Naive B cell (primary cell): ENCODE data around the gene PRDM8. TPM values are rescaled to one million over a fixed set of nuclear protein-coding genes. Genes with fewer than 3 reads are reported as not detected.

ENCODE experiments used
- ATAC-seq, 2 donors: fragments of 150-1000 bp; cut with Tn5 transposase; 2 replicates each; pipeline ENCODE4 v1.10.0; 2021; ENCODE audit warnings: low read depth in 2 of 2, mild to moderate bottlenecking in 2 of 2, moderate library complexity in 2 of 2
- DNase-seq: peaks from one replicate; pipeline ENCODE4 v3.0.0; 2022
- H3K27ac Mint-ChIP-seq, 6 donors: one replicate each; pipeline ENCODE4 v1.8.0; 2020 to 2022; ENCODE audit warnings: mild to moderate bottlenecking in 6 of 6, mixed read lengths in 6 of 6, moderate library complexity in 5 of 6, inconsistent platforms in 2 of 6
- H3K27me3 Mint-ChIP-seq, 3 donors: one replicate each; pipeline ENCODE4 v1.8.0; 2021 to 2022; ENCODE audit warnings: mixed read lengths in 3 of 3, mild to moderate bottlenecking in 1 of 3
- H3K36me3 Mint-ChIP-seq, 2 donors: one replicate each; pipeline ENCODE4 v1.8.0; 2020 to 2022; ENCODE audit warnings: mixed read lengths in 2 of 2, inconsistent platforms in 1 of 2, mild to moderate bottlenecking in 1 of 2
- H3K4me1 Mint-ChIP-seq, 3 donors: one replicate each; pipeline ENCODE4 v1.8.0; 2020 to 2022; ENCODE audit warnings: mixed read lengths in 3 of 3, inconsistent platforms in 1 of 3, mild to moderate bottlenecking in 1 of 3, moderate library complexity in 1 of 3
- H3K4me3 Mint-ChIP-seq, 8 donors: one replicate each; pipeline ENCODE4 v1.8.0; 2020 to 2022; ENCODE audit warnings: mild to moderate bottlenecking in 8 of 8, mixed read lengths in 8 of 8, moderate library complexity in 8 of 8, inconsistent platforms in 2 of 8
- H3K9me3 Mint-ChIP-seq, 7 donors: one replicate each; pipeline ENCODE4 v1.8.0; 2020 to 2022; ENCODE audit warnings: mixed read lengths in 7 of 7, mild to moderate bottlenecking in 5 of 7, inconsistent platforms in 2 of 7, moderate library complexity in 1 of 7
- polyA plus RNA-seq, 6 donors: library from polyadenylated mRNA; unstranded; fragments of 300-500 nt; fragmentation: Illumina TruSeq; gene quantifications; one replicate each; pipeline ENCODE4 v1.2.3, GENCODE V29; 2021; ENCODE audit warnings: low read depth in 6 of 6

PRDM8 gene
- polyA plus RNA-seq, 6 donors from 2014 or later: 0.19 to 3.9 (median 2.1) TPM

DNA sequence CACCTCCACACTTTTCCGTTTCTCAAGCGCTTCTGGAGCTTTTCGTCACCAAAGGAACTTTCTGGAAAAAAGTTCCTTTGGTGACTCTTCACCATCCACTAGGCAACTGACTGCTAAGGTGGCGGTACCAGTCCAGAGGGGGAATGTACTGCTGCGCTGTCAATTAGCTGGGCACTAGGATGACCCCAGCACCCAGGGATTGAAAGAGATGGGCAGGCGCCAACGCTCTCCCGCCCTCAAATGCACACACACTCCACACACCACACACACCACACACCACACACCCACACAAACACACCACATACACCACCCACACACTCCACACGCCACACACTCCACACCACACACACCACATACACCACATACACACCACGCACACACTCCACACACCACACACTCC is 10.4 kb downstream of the PRDM8 start:
- H3K4me1 Mint-ChIP-seq: peaks cover 7 to 13% (median 10%) of the 10 kb centered on the region in 3 donors
- H3K36me3 Mint-ChIP-seq: peaks cover 0 to 8% of the 10 kb centered on the region in 2 donors
- no peaks in the 10 kb centered on the region for H3K9me3 Mint-ChIP-seq
- DNase-seq: no peak
- ATAC-seq: no peak
- peaks cover 14 to 31% (median 23%) of the 10 kb centered on the region in 3 donors for H3K27me3 Mint-ChIP-seq
- peak overlapping the region in 1 of 8 donors; percentile 72 for H3K4me3 Mint-ChIP-seq
- no peak overlapping the region for H3K27ac Mint-ChIP-seq

DNA sequence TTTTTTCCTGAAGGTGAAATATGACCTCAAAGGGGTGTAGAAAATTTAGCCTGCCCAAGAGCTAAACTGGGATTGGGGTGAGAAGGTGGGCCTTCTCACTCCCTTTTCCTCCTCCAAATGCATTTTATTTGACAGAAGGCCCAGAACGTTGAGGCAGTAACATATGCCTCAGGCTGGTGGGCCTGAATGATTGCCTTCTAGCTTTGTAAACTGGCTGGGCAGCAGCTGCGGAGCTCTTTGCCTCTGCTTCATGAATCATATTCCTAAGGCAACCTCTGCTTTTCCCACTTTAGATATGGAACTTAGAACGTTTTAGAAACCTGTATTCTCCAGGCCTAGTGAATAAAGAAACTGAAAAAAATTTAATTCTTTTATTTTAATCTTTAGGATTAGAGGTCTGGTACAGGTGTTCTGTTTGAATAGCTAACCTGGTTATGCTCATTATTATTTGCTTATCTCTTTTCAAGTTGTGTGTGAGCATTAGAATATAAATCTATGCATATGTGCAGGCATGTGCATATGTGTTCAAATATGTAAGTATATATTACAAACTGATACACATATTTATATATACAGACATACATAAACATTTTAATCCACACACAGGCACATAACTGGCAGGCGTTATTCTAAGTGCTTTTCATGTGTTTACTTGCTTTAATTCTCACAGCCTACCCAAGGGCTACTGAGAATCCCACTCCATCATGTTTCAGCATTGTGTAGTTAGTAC is 11.5 kb downstream of the PRDM8 start:
- Mint-ChIP-seq H3K4me3 (peak overlapping the region in 1 of 8 donors; percentile 72), H3K27me3 (peaks cover 19 to 31% (median 23%) of the 10 kb centered on the region in 3 donors), H3K27ac (no peak overlapping the region), H3K9me3 (no peaks in the 10 kb centered on the region), H3K36me3 (peaks cover 0 to 8% of the 10 kb centered on the region in 2 donors), H3K4me1 (peaks cover 1 to 7% (median 5%) of the 10 kb centered on the region in 3 donors)
- no peak for ATAC-seq
- DNase-seq: no peak

DNA sequence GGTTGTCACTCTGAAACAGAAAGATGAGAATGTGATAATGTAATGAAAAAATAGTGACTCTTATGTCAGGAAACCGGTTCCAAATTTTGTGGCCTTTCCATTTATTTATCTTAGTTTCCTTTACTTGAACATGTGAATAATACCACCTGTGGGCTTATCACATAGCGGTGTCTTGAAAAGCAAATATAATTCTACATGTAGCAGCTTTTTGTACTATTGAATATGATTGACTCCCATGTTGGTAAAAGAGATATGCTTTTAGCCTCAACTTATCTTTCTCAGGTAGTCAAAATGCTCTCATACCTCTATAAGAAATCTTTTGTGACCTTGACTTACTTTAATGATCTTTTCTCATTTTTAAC is 12.0 kb downstream of the PRDM8 start:
- no peak for DNase-seq
- Mint-ChIP-seq H3K27me3 (peaks cover 19 to 31% (median 23%) of the 10 kb centered on the region in 3 donors), H3K4me1 (peaks cover 1 to 7% (median 5%) of the 10 kb centered on the region in 3 donors)

DNA sequence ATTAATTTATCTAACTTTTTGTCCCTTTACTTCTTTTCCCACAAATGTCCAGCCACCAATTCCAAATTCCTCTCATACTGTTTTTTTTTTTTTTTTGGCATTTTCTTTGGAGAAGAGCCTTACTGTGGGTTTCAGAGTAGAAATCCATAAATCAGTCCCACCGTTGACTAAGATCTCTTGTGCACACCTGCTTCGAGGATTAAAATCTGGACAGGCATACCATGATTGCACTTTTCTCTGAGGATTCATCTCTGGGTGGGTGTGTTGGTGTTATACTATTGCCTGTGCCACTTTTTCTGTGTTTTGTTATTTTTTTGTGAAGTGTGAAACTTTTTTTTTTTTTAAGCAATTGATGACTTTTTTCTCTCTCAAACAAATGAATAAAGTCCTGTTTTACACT is 13.2 kb downstream of the PRDM8 start:
- DNase-seq: no peak
- Mint-ChIP-seq H3K9me3 (no peaks in the 10 kb centered on the region), H3K36me3 (peaks cover 0 to 8% of the 10 kb centered on the region in 2 donors), H3K4me1 (peaks cover 1 to 7% (median 5%) of the 10 kb centered on the region in 3 donors), H3K27me3 (peaks cover 19 to 31% (median 23%) of the 10 kb centered on the region in 3 donors), H3K4me3 (no peak overlapping the region), H3K27ac (no peak overlapping the region)
- ATAC-seq: no peak

More for the DNA sequence above, 12.0 kb downstream of the PRDM8 start:
- H3K9me3 Mint-ChIP-seq: no peaks in the 10 kb centered on the region
- peaks cover 0 to 8% of the 10 kb centered on the region in 2 donors for H3K36me3 Mint-ChIP-seq
- H3K4me3 Mint-ChIP-seq: no peak overlapping the region
- H3K27ac Mint-ChIP-seq: no peak overlapping the region
- ATAC-seq: no peak

DNA sequence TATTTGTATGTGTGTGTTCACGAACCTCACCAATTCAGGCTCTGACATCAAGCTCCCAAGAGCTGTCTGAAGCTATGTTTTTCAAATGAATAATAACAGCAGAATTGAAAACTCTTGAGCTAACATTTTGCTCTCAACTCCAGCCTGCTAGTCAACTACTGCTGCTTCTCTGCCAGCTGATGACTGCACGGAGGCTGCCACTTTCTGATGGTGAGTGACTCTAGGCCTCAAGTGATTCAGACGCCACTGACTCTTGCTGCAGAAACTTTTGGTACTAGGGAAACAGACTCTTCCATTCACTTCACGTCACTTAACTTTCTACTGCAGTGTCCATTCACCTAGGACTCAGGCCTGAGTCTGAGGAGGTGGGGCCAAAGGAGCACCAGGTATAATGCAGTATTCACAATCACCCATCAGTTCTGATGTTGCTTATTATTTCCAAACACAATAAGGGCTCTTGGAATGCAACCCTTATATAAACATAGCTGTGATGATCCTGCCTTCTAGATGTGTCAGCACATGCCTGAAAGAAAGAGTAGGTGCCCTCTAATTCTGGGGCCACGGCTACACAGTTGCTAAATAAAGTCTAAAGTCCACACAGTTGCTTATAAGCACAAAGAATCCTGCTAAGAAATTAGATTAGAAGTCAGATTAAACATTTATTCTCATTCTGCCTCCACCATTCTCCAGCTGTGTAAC is 16.0 kb downstream of the PRDM8 start:
- no peak overlapping the region for H3K27ac Mint-ChIP-seq

DNA sequence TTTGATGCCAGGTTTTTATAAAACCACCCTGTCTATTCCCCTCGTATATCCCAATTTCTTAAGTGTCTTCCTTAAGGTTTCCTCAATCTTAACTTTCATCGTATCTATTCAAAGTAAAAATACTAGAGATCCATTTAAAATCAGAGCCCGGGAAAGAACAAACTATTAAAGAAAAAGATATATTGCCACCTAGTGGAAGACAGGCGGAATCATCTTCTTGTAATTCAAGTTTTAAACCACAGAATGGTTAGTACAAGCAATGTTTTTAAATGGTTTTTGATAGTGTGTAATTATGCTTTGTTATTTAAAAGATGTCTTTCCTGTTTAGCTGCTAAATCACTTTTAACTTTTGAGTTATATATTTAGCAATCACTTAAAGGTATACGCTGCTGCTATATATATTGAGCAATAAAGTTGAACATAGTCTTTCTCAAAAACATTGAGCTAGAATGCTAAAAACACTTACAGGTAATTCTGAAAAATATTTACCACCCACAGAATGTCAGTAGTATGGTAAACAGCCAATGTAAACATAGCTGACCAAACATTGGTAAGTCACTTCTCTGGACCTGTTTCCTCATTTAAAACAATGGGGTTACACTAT is 18.2 kb downstream of the PRDM8 start:
- ATAC-seq (peak in 1 of 2 donors; percentile 34), DNase-seq (peak; percentile 37)
- H3K9me3 Mint-ChIP-seq: no peaks in the 10 kb centered on the region
- no peaks in the 10 kb centered on the region for H3K36me3 Mint-ChIP-seq
- peak overlapping the region in 1 of 6 donors; percentile 55 for H3K27ac Mint-ChIP-seq
- H3K4me1 Mint-ChIP-seq: no peaks in the 10 kb centered on the region
- H3K4me3 Mint-ChIP-seq: no peak overlapping the region
- peaks cover 12 to 23% (median 18%) of the 10 kb centered on the region in 3 donors for H3K27me3 Mint-ChIP-seq

More for the DNA sequence above, 16.0 kb downstream of the PRDM8 start:
- DNase-seq: no peak
- Mint-ChIP-seq H3K36me3 (peaks cover 0 to 3% of the 10 kb centered on the region in 2 donors), H3K4me3 (no peak overlapping the region), H3K9me3 (no peaks in the 10 kb centered on the region), H3K4me1 (peaks cover 0 to 2% (median 1%) of the 10 kb centered on the region in 3 donors), H3K27me3 (peaks cover 12 to 15% (median 12%) of the 10 kb centered on the region in 3 donors)
- no peak for ATAC-seq

DNA sequence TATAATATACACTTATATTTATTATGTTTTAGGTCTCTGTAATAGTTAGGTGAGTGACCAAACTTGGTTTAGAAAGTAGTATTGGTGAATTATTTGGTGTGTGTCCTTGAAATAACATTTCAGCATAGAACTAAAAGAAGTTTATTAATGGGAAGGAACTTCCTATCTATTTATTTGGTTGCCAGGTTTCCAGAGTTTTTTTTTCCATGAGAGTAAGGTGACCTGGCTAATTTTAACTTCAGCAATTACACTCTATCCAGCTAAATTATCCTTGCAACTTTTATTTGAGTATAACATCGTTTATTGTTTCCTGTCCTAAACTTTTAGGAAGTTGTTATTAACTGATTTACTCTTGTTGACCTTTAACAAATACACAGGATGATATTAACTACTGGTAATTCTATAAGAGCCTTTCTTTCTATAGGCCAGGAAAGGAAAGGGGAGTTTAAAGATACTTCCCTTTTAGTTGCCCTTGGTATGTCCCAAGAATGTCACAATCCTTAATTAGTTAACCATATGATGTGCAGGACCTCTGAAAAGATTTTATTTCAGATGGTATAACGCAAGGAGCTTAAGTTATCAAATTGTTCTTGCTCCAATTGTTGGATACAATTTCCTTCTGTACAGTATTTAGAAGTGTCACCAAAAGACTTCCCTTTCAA is 18.9 kb downstream of the PRDM8 start:
- ATAC-seq (no peak), DNase-seq (no peak)
- H3K4me1 Mint-ChIP-seq: no peaks in the 10 kb centered on the region
- no peak overlapping the region for H3K4me3 Mint-ChIP-seq
- H3K27me3 Mint-ChIP-seq: peaks cover 7 to 21% (median 16%) of the 10 kb centered on the region in 3 donors
- no peaks in the 10 kb centered on the region for H3K9me3 Mint-ChIP-seq
- no peak overlapping the region for H3K27ac Mint-ChIP-seq
- H3K36me3 Mint-ChIP-seq: no peaks in the 10 kb centered on the region

DNA sequence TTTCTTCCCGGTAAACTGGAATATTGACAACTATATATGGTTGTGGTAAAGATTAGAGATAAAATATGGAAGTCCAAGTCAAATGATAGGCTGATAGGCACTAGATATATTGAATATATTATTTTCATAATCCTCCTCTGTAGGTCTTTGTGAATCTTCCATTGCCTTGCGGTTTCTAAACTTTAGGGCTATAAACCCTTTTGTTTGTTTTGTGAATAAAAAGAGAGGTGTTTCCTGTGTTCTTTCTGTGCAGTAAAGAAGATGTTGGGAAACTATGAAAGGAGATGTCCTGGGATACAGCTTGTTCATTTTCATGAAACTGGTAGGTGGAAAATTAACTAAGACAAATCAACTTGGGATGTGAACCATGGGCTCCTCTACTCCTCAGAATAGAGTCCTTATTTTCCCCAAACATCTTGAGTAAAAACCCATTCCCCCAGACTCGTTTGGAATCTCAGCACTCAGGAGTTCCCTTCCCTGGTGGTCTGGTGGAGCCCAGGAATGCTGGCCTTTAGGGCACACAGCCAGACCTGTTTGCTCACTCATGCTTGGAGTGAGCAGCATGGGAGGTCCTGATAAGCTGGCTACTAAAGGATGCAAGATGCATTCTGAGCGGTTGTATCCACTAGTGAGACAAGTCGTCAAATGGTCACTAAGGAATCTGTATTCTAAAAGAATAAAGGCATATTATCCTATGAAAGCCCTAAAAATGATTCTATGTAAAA is 22.2 kb downstream of the PRDM8 start:
- Mint-ChIP-seq H3K27me3 (peaks cover 7 to 16% (median 14%) of the 10 kb centered on the region in 3 donors), H3K27ac (no peak overlapping the region), H3K4me3 (peak overlapping the region in 1 of 8 donors; percentile 53), H3K9me3 (no peaks in the 10 kb centered on the region), H3K36me3 (no peaks in the 10 kb centered on the region), H3K4me1 (no peaks in the 10 kb centered on the region)
- no peak for ATAC-seq
- no peak for DNase-seq

DNA sequence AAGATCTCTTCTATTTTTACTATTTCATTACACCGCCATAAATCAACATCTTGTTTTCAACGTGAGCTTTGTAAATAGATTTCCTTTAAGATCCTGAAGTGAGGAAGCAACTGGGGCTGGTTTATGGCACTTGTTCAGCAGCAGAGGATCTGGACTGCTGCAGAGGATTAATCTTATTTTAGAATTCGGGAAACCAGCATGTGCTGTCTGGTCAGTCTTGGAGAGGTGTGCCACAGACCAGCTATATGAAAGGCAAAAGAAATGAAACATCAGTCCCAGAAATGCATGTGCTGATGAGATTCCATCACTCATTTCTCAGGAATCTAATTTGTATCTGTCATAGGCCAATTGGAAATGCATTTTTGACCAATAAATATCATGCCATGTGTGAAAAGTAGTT is 23.4 kb downstream of the PRDM8 start:
- no peak for ATAC-seq
- peaks cover 7 to 16% (median 14%) of the 10 kb centered on the region in 3 donors for H3K27me3 Mint-ChIP-seq
- no peak overlapping the region for H3K27ac Mint-ChIP-seq
- no peaks in the 10 kb centered on the region for H3K4me1 Mint-ChIP-seq
- H3K4me3 Mint-ChIP-seq: no peak overlapping the region
- H3K9me3 Mint-ChIP-seq: no peaks in the 10 kb centered on the region
- H3K36me3 Mint-ChIP-seq: no peaks in the 10 kb centered on the region
- DNase-seq: no peak

DNA sequence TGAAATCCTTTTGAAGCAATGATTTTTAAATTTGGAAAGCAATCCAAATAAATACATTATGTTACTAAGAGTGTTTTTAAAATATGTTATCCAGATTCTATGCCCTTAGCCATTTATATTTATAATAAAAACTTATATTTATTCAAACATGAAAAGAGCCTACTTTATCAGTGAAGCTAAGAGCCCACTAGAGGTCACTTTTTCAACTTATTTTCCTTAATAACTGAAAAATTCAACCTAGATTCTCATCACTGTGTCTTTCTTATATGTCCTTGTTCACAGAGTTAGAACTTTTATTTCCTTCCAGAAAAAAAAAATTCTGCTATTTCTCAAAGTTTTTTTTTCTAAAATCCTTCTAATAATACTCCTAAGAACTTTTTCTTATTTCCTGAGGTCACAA is 23.9 kb downstream of the PRDM8 start:
- Mint-ChIP-seq H3K4me1 (no peaks in the 10 kb centered on the region), H3K36me3 (no peaks in the 10 kb centered on the region), H3K27ac (peak overlapping the region in 1 of 6 donors; percentile 74), H3K9me3 (no peaks in the 10 kb centered on the region), H3K27me3 (peaks cover 7 to 16% (median 14%) of the 10 kb centered on the region in 3 donors), H3K4me3 (no peak overlapping the region)
- DNase-seq: no peak
- ATAC-seq: no peak

DNA sequence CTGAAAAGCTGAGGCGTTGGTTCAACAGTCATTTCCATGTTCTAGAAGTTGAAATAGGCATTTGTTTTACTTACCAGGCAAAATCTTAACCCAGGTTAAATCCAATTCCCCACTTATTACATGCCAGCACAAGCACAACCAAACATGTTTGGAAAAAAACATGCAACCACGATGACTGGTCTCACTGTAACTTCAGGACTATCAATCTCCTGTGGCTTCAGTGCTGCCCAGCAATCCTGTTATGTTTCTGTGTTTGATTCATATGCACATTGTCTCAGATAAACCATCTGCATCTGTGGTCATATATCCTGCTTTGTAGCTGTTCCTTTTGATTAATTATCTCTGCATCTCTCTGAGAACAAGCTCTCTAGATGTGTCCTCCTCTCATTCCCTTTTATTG is 28.3 kb downstream of the PRDM8 start:
- Mint-ChIP-seq H3K4me3 (no peak overlapping the region), H3K4me1 (peaks cover 4 to 9% (median 6%) of the 10 kb centered on the region in 3 donors), H3K27me3 (peaks cover 0 to 6% (median 0%) of the 10 kb centered on the region in 3 donors), H3K9me3 (no peaks in the 10 kb centered on the region), H3K36me3 (no peaks in the 10 kb centered on the region), H3K27ac (no peak overlapping the region)
- no peak for DNase-seq
- no peak for ATAC-seq

DNA sequence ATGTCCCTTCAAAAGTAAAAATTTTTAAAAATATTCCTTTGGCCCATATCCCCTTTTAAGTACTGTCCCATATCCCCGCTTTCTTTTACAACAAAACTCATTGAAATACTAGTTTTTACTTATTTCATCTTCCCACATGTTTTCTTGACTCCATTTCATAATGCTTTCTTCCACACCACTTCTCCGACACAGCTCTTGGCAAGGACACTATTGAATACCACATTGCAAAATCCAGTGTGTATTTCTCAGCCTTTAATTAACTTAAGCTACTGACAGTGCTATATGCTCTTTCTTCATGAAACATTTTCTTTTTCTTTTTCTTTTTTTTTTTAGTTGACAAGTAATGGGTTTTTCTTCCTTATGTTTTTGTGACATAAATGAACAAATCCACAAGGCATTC is 28.8 kb downstream of the PRDM8 start:
- ATAC-seq (no peak), DNase-seq (no peak)
- H3K4me3 Mint-ChIP-seq: no peak overlapping the region
- no peaks in the 10 kb centered on the region for H3K9me3 Mint-ChIP-seq
- peaks cover 4 to 9% (median 6%) of the 10 kb centered on the region in 3 donors for H3K4me1 Mint-ChIP-seq
- H3K27ac Mint-ChIP-seq: no peak overlapping the region
- peaks cover 0 to 5% (median 0%) of the 10 kb centered on the region in 3 donors for H3K27me3 Mint-ChIP-seq
- H3K36me3 Mint-ChIP-seq: no peaks in the 10 kb centered on the region

DNA sequence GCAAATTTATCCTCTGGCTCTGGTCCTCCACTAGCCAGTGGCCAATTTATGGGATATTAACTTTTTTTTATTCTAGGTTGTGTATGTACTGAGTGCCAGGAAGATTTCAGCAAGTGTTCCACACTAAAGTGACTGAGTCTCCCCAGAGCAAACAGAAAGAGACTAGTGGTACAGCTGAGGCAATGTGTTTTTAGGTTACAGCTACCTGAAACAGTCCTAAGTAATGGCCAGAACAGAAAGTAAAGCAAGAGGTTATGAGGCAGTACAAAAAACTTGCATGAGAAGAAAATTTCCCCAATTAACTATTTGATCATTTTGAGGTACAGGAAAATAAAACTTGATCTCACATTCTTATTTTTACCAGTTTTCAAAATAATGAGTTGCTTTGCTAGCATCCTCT is 31.2 kb downstream of the PRDM8 start:
- no peak for DNase-seq
- H3K4me1 Mint-ChIP-seq: peaks cover 4 to 9% (median 6%) of the 10 kb centered on the region in 3 donors
- H3K27me3 Mint-ChIP-seq: peaks cover 0 to 5% (median 3%) of the 10 kb centered on the region in 3 donors
- no peak overlapping the region for H3K27ac Mint-ChIP-seq
- H3K36me3 Mint-ChIP-seq: no peaks in the 10 kb centered on the region
- no peak for ATAC-seq
- H3K9me3 Mint-ChIP-seq: no peaks in the 10 kb centered on the region
- H3K4me3 Mint-ChIP-seq: no peak overlapping the region
